Posterior cingulate gyrus (tissue), 11 donors: ENCODE measurements around the gene CCDC97.
"Not testable (repeated sequence)": the region's sequence is repeated elsewhere in the genome, so short reads cannot be mapped to it uniquely, and the experiment has no call there.

ENCODE experiments used
- DNase-seq, 10 donors: peaks; one replicate each; pipeline versions ENCODE4 v3.0.0 to v3.0.0-alpha.2; 2020 to 2021; ENCODE audit warnings: mixed read lengths in 3 of 10
- intact Hi-C: fragments of 100-400 bp; cut with DNase I; formaldehyde crosslinking; loops from one replicate; pipeline ENCODE4 v1.15.1; 2023

The CCDC97 gene

GRCh38 chr19:41310033-41310831 is at the start of gene CCDC97:
CCDC97 (plus strand) TSS chr19:41310172; CDS start chr19:41310311, 139 bp downstream.
- intact Hi-C loops, result loop anchor here (1.0 to 10.0 kb wide), 2 partner anchors 55 to 129 kb away; partner anchors contain the start of genes B9D2 and DMAC2
- DNase-seq, result peak; percentile 79 to 98 (median 84)

- DNase-seq, result no peak
Observed at GRCh38 chr19:41261474-41262190, 48.3 kb upstream of the CCDC97 start.

GRCh38 chr19:41263042-41263849 is 46.7 kb upstream of the CCDC97 start:
- intact Hi-C loops, result loop anchor here (2.0 kb wide), 2 partner anchors 546 to 600 kb away; partner anchors contain the start of genes COQ8B and ITPKC
- DNase-seq, result peak; percentile 45 to 95 (median 62)

More at GRCh38 chr19:41261474-41262190, 48.3 kb upstream of the CCDC97 start:
- intact Hi-C loops, result loop anchor here (1.0 to 2.0 kb wide), 3 partner anchors 57 to 599 kb away; partner anchors contain the start of genes COQ8B and ITPKC

- DNase-seq, result peak; percentile 97 to 100 (median 98)
- intact Hi-C loops, result loop anchor here (2.0 kb wide), 3 partner anchors 45 to 601 kb away; partner anchors contain the start of genes COQ8B and ITPKC
Observed at GRCh38 chr19:41263850-41264580, 46.0 kb upstream of the CCDC97 start, which contains the start of gene HNRNPUL1. HNRNPUL1 (plus strand) TSS chr19:41264372; CDS start chr19:41264504, 132 bp downstream.

- peak in 7 of 10 donors; percentile 14 to 84 (median 23) for DNase-seq
Observed at GRCh38 chr19:41264581-41265394, 45.2 kb upstream of the CCDC97 start.

GRCh38 chr19:41265395-41266153 is 44.4 kb upstream of the CCDC97 start:
- intact Hi-C loops, result loop anchor here (2.0 kb wide), 1 partner anchor 43 kb away; no protein-coding TSS in a partner anchor

More at GRCh38 chr19:41264581-41265394, 45.2 kb upstream of the CCDC97 start:
- intact Hi-C loops, result loop anchor here (2.0 kb wide), 1 partner anchor 44 kb away; no protein-coding TSS in a partner anchor

GRCh38 chr19:41269055-41269454 is 40.9 kb upstream of the CCDC97 start:
- intact Hi-C loops, result no loop called here
- DNase-seq, result peak in 1 of 10 donors; percentile 14

More at GRCh38 chr19:41265395-41266153, 44.4 kb upstream of the CCDC97 start:
- no peak for DNase-seq

- DNase-seq, result peak in 1 of 10 donors; percentile 33
- intact Hi-C loops, result no loop called here
Observed at GRCh38 chr19:41269571-41269970, 40.4 kb upstream of the CCDC97 start.

GRCh38 chr19:41273076-41273475 is 36.9 kb upstream of the CCDC97 start:
- intact Hi-C loops, result no loop called here
- DNase-seq, result no peak

- DNase-seq, result peak in 1 of 10 donors; percentile 16
- intact Hi-C loops, result no loop called here
Observed at GRCh38 chr19:41274802-41275201, 35.2 kb upstream of the CCDC97 start.

GRCh38 chr19:41276231-41276630 is 33.7 kb upstream of the CCDC97 start:
- DNase-seq, result no peak
- intact Hi-C loops, result no loop called here

GRCh38 chr19:41278478-41278877 is 31.5 kb upstream of the CCDC97 start:
- no peak for DNase-seq
- intact Hi-C loops, result no loop called here

- intact Hi-C loops, result no loop called here
- DNase-seq, result no peak
Observed at GRCh38 chr19:41288673-41289530, 21.1 kb upstream of the CCDC97 start.

- intact Hi-C loops, DNase-seq: not testable (repeated sequence)
Observed at GRCh38 chr19:41289814-41290213, 20.2 kb upstream of the CCDC97 start.

- intact Hi-C loops, result no loop called here
- no peak for DNase-seq
Observed at GRCh38 chr19:41294393-41294792, 15.6 kb upstream of the CCDC97 start.

- intact Hi-C loops, result no loop called here
- no peak for DNase-seq
Observed at GRCh38 chr19:41295499-41295898, 14.5 kb upstream of the CCDC97 start.

- intact Hi-C loops, result no loop called here
- no peak for DNase-seq
Observed at GRCh38 chr19:41296433-41296871, 13.5 kb upstream of the CCDC97 start.
